ENCODE results near the gene FXYD3.

DNA sequence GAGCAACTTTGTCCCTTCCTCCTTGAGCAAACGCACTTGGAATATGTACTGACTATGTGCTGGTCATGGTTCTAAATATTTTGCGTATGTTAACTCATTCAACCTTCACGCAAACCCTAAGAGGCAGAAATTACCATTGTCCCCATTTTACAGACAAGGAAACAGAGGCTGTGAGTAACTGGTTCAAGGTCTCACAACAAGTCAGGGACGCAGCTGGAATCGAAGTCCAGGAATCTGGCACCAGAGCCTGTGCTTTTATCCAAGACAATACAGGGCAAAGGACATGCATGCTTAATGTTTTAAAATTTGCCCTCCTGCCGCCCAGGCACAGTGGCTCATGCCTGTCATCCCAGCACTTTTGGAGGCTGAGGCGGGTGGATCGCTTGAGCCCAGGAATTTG lies 44.0 kb downstream of the FXYD3 start:
- no peak for TF ChIP-seq POLR2A (IDR thresholded peaks at IDR 0.05)
- TF ChIP-seq, protein P1, sequence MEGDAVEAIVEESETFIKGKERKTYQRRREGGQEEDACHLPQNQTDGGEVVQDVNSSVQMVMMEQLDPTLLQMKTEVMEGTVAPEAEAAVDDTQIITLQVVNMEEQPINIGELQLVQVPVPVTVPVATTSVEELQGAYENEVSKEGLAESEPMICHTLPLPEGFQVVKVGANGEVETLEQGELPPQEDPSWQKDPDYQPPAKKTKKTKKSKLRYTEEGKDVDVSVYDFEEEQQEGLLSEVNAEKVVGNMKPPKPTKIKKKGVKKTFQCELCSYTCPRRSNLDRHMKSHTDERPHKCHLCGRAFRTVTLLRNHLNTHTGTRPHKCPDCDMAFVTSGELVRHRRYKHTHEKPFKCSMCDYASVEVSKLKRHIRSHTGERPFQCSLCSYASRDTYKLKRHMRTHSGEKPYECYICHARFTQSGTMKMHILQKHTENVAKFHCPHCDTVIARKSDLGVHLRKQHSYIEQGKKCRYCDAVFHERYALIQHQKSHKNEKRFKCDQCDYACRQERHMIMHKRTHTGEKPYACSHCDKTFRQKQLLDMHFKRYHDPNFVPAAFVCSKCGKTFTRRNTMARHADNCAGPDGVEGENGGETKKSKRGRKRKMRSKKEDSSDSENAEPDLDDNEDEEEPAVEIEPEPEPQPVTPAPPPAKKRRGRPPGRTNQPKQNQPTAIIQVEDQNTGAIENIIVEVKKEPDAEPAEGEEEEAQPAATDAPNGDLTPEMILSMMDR (IDR thresholded peaks at IDR 0.05) = no peak

All from esophagus squamous epithelium (tissue), 4 donors.